HG02870 (cell line): ENCODE results near the gene P2RX1.
"Not testable (repeated sequence)": the region's sequence is repeated elsewhere in the genome, so short reads cannot be mapped to it uniquely, and the experiment has no call there.

Experiments
- ATAC-seq: cut with Tn5 transposase; IDR thresholded peaks from one replicate; pipeline ENCODE4 v1.9.1; 2021; ENCODE audit warnings: mild to moderate bottlenecking, moderate library complexity; ENCODE audit not compliant: unreplicated experiment

The P2RX1 gene

DNA sequence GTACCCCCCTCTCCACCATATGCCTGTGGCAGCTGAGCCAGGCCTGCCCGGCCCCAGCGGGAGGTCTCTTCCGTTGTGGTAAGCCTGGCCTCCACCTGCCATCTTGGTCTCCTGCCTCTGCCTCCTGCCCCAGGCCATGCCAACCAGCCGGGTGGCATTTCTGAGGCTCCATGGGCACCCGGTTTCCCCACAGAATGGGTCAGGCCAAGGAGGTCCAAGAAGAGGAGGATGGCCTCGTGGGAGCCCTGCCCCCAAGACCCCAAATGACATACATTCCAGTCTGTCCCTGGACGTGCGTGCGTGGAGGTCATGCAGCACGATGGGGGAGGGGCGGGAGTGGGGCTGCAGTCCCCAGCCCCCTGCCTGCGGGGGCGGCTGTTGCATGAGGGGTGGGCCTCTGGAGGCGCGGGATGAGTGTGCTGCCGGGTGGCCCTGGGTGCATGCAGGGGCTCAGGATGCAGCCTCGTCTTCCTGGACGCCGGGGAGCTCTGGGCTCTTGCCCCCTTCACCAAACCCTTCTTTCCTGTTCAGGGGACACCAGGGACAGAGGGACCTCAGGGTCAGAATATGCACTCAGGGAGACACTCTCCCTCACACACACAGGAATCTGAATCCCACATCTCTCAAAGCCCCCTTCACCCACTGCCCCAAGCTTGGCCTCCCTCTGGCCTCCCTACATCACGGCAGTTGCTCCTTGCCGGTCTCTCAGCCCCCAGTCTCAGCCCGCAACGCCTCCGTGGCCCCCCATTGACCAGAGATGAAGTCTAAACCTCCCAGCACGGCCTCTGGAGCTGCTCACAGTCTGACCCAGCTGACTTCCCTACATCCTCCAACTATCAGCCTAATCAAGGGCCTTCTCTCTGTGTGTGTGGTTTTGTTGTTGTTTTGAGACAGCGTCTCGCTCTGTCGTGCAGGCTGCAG, 54.2 kb downstream of the P2RX1 start:
- no peak for ATAC-seq

GRCh38 chr17:3860939-3861700, 55.1 kb downstream of the P2RX1 start:
- ATAC-seq, result no peak

- no peak for ATAC-seq
Observed at GRCh38 chr17:3859940-3860339, 56.3 kb downstream of the P2RX1 start.

DNA sequence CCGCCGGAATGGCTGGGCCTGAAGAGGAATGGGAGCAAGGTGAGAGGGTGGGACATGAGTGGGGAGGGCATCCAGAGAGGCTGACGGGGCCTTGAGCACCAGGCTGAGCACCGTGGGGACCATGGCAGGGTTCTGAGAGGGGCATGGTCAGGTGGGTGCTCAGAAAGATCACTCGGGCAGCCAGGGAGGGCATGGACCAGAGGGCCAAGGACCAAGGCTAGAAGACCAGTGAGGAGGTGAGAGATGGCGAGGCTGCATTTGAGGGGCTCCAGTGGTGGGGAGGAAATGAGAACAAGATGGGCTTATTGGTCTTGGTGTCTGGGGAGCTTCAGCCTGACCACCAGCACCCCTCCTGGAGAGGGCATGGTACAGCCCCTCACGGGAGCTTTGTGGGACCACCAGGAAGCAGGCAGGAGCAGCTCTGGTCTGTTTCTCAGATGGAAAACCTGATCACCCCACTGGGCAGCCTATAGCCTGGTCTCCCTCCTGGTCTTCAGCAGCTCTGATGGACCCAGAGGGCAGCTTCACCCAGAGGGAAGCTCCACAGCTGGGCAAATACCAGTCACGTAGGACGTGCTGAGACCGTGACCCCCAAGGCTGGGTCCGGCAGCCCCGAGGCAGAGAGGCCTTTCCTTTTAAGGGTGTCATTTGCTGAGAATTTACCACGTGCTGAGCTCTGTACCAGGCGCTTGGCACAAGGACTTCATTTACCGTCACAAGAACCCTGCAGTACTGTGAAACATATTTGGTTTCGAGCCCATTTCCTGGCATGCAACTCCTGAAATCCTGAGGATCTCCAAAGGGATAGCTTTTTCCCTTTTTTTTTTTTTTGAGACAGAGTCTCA, 58.8 kb downstream of the P2RX1 start:
- no peak for ATAC-seq

DNA sequence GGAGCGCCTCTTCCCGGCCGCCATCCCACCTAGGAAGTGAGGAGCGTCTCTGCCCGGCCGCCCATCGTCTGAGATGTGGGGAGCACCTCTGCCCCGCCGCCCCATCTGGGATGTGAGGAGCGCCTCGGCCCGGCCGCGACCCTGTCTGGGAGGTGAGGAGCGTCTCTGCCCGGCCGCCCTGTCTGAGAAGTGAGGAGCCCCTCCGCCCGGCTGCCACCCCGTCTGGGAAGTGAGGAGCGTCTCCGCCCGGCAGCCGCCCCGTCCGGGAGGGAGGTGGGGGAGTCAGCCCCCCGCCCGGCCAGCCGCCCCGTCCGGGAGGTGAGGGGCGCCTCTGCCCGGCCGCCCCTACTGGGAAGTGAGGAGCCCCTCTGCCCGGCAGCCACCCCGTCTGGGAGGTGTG, 62.1 kb downstream of the P2RX1 start:
- not testable (repeated sequence) for ATAC-seq

- ATAC-seq, result no peak
Observed at GRCh38 chr17:3852561-3852960, 63.7 kb downstream of the P2RX1 start.

- no peak for ATAC-seq
Observed at GRCh38 chr17:3851461-3852100, 64.7 kb downstream of the P2RX1 start.

GRCh38 chr17:3848229-3848835, 67.9 kb downstream of the P2RX1 start:
- no peak for ATAC-seq

DNA sequence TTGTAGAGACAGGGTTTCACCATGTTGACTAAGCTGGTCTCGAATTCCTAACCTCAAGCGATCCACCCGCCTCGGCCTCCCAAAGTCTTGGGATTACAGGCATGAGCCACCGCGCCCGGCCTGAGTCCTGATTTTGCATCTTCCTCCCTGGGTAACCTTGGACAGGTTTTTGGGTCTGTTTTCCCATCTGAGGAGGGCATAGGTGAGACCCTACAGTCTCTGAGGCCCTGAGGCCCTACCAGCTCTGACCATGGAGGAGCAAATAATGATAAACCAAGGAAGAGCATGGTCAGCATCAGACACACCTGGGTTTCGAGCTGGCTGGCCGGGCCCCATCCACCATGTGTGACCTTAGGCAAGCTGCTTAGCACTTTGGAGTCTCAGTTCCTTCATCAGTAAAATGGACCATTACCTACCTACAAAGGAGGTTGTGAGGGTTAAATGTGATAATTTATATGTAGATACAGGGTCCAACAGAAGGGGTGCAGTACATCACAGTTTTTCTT, 69.0 kb downstream of the P2RX1 start:
- ATAC-seq, result no peak
